Fibroblast of the conjunctiva (primary cell): ENCODE measurements around the gene PCSK2.
"Not testable (repeated sequence)": the region's sequence is repeated elsewhere in the genome, so short reads cannot be mapped to it uniquely, and the experiment has no call there.

Experiments
- DNase-seq: peaks from one replicate; pipeline ENCODE4 v3.0.0-alpha.2; 2010; ENCODE audit warnings: low read depth

The PCSK2 gene, protein sequence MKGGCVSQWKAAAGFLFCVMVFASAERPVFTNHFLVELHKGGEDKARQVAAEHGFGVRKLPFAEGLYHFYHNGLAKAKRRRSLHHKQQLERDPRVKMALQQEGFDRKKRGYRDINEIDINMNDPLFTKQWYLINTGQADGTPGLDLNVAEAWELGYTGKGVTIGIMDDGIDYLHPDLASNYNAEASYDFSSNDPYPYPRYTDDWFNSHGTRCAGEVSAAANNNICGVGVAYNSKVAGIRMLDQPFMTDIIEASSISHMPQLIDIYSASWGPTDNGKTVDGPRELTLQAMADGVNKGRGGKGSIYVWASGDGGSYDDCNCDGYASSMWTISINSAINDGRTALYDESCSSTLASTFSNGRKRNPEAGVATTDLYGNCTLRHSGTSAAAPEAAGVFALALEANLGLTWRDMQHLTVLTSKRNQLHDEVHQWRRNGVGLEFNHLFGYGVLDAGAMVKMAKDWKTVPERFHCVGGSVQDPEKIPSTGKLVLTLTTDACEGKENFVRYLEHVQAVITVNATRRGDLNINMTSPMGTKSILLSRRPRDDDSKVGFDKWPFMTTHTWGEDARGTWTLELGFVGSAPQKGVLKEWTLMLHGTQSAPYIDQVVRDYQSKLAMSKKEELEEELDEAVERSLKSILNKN

DNA sequence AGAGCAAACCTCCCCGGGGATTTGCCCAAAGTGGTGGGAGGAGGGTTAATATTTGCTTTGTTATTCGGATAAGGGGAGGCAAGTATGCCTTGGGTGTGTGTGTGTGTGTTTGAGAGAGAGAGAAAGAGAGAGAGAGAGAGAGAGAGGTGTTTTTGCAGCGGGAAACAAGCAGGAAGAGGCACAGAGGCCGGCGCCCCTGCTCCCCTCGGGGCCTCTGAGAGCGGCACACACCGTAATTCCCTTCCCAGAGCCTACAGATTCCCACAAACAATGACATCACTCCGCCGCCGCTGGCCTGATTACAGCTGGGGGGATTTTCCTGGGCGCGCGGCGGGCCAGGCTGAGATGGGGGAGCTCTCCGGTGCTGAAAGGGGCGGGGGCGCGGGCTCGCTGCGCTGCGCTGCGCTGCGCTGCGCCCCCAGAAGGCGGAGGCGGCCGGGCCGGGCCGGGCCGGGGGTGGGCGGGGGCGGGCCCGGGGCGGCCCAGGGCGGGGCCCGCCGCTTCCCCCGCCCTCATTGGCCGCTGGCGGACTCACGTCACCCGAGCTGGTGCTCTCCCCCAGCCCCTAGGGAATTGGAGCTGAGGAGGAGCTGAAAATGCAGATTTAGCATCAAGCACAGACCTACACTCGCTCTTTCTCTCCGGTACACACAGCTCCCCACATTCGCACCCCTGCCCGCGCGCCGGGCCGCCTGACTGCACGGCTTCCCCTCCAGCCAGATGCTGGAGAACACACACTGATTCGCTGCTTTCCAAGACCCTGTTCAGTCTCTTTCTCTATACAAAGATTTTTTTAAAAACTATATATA is at the start of gene PCSK2:
Gene PCSK2 (plus strand): TSS at position 631 of the 809 bp plus-strand sequence. CDS start 266 bp downstream, outside the sequence.
- peak; percentile 31 for DNase-seq

DNA sequence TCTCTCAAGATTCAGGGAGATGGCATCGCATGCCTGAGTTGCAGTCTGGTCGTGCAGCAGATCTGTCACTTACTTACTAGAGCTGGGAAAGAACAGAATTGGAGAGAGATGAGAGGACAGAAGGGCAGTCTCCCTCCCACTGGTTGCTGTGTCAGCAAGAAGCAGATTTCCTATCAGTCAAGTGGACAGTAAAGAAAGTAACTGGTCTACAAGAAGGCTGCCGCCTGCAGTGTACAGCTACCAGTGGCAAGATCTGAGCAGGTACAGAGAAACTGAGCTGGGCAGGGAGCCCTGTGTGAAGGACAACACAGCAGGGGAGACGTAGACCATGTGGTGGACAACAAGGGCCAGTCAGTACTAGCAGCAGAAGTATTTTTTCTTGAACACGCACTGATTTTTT is 49.5 kb upstream of the PCSK2 start:
- no peak for DNase-seq

DNA sequence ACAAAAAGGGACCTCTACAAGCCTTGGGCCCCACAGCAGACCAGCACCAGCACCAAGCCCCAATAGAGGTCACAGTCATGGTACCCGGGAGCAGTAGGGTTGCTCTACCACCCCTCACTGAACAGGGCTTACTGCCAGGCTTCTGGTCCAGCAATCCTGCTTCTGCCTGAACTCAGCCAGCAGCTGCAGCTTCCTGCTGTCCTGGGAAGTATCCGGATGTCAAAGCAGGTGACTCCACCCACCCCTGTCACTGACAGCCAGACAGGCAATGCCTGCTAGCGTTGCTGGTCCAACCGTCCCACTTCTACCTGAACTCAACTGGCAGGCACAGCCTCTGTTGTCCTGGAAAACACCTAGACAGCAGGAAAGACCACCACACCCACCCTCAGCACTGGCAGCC is 47.0 kb upstream of the PCSK2 start:
- no peak for DNase-seq

DNA sequence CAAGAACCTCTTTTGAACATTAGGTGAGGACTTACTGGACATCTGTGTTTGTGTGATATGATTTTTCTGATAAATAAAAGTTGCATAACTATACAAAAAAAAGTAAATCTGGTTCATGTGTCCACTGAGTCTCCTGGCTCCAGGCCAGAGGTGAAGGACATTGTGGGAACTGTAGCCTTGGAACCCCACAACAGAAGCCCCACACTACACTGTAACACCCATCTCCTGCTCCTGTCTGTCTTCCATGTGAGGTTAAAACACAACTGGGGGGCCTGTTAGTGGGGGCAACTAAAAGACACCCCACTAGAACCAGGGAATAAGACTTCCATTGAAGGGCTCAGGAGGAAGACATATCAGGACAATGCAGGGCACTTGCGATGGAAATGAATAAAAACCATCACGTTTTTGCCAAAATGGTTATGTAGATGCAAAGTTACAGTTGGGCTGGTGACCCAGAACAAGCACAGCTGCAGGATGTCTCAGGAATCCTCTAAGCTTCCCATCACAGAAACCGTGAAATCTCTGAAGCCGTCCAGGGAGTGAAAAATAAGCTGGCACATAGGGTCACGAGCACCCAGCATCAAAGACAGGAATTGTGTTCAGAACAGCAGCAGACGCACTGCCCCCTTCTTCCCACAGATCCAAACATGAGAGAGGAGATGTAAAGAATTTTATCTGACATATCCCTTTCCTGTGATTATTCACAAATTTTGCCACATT is 36.7 kb upstream of the PCSK2 start:
- DNase-seq = no peak

DNA sequence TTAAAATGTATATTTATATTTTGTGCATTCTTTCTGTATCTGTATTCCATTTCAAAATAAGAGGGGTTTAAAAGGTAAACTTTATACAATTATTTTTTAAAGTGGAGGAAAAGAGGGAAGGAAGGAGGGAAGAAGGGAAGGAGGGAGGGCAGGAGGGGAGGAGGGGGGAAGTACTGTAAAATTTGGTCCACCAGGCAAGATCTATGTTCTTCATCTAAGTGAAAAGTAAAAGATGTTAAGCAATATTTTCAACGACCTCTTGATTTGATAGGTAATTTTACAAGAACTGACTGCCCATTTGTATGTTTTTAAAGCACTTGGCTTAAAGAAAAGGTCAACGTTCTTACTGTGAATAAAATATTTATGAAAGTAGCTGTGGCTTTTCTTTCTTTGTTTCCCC is 29.8 kb upstream of the PCSK2 start:
- DNase-seq = no peak

DNA sequence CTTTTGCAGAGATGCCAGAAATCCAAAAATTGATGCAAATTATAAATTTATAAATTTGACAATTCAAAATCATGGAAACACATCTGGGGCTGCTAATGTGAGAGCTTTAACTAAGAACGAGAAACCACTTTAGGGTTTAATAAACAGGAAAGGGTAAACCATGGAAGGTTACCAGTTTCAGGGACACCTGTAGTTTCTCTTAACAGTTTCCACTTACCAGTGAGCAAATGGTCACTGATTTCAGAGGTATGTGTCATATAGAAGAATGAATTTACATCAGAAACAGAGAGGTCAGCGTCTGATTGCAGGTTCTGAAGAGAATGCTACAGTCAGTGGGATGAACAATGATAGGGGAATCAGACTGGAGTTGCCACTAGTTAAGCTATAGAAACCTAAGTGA is 24.8 kb upstream of the PCSK2 start:
- DNase-seq = no peak

DNA sequence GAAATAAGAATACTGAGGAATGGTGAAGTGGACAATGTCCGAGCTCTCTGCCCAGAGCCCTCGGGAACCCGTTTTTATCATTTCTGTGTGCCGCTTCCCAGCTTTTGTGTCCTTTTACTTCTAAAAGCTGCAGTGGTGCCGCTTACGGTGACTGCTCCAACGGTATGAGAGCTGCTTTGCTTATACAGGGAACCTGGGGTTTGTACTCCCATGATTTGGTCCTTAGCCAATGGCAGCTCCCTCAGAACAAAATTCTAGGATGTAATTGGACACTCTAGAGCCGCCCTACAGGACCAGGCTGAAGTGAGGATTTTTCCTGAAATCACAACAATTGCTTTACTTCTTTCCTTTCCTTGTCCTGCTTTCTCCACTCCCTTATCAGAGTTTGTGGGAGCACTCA is 24.2 kb upstream of the PCSK2 start:
- no peak for DNase-seq

DNA sequence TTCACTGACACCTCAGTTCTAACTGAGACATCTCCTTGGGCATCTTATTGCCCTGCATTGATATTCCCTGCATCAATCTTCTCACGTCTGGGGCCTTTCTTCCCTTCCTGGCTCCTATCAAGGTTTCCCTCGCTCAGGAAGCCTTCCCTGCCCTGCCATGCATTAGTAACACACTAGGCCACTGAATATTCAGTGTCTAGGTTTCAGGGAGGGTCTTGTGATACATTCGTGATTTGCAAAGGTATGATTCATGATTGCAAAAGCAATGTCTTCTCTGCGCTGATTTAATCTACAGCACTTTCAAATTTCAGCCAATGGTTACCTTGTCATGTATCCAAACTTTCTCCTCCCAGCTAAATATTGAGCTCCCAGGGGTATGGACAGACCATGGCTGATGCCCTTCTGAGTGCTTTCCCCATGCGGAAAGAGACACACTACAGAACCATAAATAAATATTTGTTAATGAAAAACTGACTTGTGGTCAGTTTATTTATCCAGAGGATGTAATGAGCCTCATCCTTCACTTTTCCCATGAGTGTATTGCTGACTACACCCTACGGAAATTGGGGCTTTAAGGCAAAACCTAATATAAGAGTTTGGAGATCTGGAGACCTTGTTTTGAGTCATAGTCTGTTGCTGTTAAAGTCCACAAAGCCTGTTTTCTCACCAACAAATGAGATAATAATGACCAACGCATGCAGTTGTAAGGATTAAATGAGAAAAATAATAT is 21.6 kb upstream of the PCSK2 start:
- DNase-seq = no peak

DNA sequence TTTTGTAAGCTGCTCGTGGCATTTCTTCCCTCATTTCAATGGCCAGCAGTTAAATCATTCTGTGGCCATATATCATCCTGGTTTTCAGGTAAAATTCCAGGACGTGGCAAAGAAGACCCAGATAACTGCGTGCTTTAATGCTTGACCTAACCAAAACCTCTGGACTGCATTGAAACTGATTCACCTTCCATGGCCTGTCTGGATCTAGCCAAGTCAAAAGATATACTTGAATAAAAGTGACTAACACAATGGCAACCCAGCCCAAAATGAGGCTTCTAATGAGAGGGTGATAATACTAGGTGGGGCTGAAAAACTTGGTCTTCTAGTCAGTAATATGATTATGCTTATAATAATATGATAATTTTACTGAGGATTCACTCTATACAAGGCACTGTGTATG is 16.5 kb upstream of the PCSK2 start:
- DNase-seq = no peak

DNA sequence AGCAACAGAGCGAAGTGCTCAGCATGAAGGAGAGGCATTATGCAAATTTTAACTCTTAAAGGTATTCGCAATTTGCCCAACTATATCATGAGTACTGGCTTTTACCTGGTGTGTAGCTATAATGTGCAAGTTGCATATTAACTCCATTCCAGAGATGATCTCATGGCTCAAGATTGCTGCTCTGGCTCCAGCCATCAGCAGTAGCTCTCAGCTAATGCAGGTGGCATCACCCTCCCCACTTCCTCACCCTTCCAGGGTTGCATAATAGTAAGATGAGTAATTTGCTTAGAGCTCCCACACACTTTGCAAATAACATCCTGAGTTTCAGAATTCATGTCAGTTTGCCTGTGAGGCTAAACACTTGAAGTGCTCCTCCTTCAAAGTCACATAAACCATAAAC is 15.9 kb upstream of the PCSK2 start:
- no peak for DNase-seq

DNA sequence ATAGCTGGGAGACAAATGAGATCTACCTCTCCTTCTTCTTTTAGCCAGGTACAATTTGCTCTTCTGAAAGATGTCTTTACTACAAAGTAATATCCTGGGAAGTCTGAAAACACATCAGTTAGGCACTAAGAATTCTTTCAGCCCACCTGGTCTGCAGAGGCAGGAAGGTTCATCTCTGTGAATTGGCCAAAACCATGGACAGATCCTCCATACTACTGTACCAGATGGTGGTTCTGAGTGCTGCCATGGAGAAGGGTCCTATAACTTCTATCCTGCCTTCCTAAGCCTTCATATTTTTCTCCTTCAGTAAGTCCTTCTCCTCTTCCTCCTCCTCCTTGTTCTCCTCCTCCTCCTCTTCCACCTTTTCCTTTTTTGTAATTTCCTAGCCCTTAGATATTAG is 11.7 kb upstream of the PCSK2 start:
- DNase-seq = no peak

DNA sequence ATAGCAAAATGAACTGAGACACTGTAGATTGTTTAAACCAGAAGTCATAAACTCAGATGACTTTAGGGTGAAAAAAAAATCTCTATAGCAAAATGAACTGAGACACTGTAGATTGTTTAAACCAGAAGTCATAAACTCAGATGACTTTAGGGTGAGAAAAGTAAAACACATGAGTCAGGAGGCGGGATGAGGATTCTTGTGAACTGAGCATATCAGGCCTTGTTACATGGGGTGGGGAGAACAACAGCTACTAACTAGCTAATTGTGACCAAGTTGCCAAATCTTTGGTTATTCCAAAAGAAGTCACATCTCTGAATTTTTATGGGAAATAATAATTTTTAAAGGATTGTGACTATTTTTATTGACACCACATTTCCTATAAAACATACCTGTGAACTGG is 7.0 kb upstream of the PCSK2 start:
- not testable (repeated sequence) for DNase-seq

DNA sequence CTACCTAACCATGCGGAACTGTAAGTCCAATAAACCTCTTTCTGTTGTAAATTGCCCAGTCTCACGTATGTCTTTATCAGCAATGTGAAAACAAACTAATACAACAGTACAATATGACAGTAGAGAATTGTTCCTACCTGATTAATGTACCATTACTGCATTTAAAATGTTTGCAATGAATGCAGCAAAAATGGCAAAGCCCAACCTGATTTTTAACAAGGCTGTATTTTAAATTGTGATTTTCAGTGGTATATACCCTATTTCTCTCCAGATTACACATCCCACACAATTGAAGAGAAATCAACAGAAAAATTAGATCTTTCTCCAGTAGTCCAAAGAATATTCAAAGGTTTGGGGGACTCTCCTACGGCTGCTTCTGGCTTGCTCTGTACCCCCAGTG is 3.3 kb upstream of the PCSK2 start:
- DNase-seq = no peak

DNA sequence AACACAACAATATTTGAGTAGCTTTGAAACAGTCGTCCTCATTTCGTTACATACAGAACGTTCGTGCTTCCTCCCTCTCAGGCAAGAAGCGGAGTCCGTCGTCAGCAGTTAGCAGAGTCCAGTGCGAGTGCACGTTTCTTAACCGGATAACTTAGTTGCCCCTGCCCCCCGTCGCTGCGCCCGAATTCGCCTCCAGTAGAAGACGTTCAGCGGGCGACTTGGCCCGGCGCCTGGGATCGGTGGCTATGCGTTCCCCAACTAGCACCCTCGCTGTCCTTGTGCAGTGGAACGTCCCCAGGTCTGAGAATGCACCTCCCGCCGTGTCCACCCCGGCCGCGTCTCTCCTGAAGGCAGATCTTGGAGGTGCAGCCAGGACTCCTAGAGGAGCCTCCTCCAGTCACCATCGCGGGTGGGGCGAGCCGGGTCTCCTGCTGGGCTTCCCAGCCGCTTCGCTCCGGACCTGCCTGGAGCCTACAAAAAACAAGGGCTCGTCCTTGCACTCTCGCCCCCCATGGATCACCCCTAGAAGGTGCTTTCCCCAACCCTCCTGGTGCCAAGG is 910 bp upstream of the PCSK2 start:
- DNase-seq = no peak

DNA sequence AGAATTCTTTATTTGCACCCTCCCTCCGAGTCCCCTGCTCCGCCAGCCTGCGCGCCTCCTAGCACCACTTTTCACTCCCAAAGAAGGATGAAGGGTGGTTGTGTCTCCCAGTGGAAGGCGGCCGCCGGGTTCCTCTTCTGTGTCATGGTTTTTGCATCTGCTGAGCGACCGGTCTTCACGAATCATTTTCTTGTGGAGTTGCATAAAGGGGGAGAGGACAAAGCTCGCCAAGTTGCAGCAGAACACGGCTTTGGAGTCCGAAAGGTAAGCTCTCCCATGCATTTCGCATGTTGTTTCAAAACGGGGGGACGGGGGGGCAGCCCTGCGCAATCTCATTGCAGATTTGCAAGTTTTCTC is 357 bp downstream of the PCSK2 start:
- DNase-seq = no peak

DNA sequence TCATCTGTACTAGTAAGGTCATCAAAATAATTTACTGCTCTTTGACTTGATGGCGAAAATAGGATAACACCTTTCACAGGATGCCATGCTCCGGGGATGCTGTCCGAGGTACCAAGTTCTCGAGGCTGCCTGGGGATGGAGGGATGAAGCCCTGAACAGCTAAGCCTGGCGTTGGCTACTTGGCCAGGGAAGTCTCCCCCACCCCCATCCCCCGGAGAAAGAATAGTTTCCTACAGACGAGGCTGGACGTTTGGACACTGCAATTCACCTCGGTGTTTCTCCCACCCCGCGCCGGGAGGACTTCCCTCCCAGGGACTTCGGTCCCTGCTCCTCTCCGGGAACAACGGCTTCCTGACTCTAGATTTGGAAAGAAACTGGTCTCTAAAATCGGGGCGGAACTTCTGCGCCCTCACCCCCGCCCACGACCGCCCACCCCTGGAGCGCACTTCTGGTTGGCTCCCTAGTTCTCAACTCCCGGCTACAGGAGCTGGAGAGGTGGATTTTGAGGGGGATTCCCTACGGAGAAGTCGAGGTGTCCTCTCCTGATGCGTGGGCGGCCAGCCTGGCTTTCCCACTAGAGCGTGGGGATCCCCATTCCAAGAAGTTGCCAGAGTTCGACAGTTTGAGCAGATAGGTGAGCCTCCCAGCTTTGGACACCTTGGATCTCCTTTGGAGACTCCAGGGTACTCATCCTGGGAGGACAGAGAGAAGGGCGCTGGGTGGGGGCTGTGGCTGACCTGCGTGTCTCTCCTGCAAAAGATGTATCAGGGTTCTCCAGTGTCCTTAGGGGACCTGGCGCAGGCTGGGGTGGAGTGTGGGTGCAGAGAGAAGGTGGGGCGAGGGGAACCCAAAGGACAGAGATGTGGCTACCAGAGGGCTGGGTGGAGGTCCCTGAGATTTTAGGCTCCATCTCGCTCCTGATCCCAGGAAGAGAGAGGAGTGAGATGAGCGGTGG is 1.1 kb downstream of the PCSK2 start:
- no peak for DNase-seq

DNA sequence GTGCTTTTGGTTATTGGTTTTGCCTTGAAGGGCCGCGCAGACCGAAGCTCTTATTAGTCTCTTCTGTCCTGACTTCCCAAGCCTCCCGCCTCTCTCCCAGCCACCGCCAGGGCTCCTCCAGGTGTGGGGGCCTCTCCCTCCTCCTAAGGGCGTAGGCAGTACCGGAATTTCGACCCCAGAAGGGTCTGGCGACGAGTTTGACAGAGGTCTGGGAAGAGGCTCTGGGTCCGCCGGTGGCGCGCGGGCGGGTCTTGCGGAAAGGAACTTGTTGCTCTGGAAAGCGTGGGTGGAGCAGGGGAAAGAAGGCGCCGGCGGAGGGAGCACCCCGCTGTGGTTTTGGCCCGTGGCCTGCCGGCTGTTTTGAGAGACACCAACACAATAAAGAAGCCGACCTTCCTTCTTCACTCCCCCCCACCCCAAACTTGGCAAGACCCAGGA is 1.8 kb downstream of the PCSK2 start:
- no peak for DNase-seq

DNA sequence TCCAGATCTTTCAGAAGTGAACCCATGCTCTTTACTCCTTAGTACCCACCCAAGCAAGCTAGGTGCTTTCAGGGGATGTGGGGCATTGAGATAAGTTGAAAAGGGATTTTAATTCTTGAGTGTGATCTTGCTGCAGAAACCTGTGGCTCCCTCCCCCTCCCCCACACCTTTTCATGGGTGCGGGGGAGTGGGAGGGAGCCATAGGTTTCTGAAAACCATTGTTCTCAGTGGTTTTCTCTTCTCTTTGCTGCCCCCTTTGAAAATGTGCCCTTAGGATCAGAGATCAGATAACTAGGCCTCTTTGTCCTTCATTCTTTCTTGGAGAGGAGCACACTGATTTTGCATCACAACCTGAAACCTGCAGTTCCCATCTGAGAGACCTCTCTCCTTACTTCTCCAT is 2.4 kb downstream of the PCSK2 start:
- no peak for DNase-seq

DNA sequence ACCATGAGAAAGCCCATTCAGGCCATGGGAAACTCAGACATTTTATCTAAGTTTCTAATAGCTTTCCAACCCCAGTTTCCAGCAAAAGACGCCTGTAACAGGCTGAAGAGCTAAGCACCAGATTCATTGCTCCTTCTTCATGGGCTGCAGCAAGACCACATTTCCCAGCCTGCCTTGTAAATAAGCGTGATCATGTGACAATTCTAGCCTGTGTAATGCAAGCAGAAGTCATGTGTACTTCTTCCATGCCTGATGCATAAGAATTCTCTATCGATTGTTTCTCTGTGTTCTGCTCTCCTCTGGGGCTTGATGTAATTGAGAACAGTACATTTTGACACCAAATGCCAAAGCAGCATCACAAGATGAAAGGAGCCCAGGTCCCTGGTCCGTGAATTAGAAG is 6.8 kb downstream of the PCSK2 start:
- DNase-seq = no peak

DNA sequence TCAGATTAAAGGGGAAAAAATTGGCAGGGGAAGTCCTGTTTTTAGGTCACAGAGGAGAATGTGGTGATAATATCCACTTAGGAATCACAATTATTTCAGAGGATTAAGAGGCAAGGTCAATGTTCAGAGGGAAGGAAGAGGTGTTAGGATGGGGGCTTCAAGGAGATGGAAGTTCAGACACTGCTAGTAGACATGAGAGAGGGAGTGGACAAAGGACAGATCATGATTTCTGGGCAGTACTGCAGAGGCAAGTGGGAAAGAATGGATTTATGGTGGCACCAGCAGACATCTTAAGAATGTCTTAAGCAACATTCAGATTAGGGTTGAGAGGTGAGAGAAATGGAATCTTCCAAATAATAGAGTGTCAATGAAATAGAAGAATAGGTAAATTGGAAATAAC is 9.9 kb downstream of the PCSK2 start:
- no peak for DNase-seq
